MM.1S (cell line): ENCODE data around the gene TRPC1.

Experiments used
- EZH2 ChIP-seq: fragments of 300-600 bp; sonication (generic); optimal IDR thresholded peaks from 2 replicates; pipeline ENCODE3; 2017; ENCODE audit warnings: low read depth, mild to moderate bottlenecking, antibody characterized with exemption, low read length, mixed read lengths
- TF ChIP-seq, protein P1 (sequence below): fragments of 300-600 bp; sonication (generic); IDR thresholded peaks from 2 replicates; pipeline ENCODE4 v1.5.1; 2016; ENCODE audit warnings: antibody characterized with exemption, low read length, mixed read lengths

DNA sequence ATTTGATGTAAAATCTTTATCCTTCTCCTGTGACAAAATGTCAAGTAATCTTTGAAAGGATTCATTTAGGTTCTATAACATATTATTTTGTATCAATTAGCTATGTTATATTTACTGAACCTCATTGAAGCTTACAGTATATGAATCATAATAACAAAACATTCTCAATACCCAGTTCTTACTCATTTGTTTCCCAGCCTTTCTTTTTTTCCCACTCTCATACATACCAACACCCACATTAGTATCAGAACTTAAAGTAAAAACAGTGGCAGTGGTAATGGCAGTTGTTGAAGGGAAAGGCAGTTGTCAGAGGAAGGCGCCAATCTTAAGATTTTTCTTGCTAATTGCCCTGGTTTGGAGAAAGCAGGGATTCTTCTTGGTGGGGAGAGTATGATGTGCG is 33.2 kb upstream of the TRPC1 start:
- TF ChIP-seq, protein P1, sequence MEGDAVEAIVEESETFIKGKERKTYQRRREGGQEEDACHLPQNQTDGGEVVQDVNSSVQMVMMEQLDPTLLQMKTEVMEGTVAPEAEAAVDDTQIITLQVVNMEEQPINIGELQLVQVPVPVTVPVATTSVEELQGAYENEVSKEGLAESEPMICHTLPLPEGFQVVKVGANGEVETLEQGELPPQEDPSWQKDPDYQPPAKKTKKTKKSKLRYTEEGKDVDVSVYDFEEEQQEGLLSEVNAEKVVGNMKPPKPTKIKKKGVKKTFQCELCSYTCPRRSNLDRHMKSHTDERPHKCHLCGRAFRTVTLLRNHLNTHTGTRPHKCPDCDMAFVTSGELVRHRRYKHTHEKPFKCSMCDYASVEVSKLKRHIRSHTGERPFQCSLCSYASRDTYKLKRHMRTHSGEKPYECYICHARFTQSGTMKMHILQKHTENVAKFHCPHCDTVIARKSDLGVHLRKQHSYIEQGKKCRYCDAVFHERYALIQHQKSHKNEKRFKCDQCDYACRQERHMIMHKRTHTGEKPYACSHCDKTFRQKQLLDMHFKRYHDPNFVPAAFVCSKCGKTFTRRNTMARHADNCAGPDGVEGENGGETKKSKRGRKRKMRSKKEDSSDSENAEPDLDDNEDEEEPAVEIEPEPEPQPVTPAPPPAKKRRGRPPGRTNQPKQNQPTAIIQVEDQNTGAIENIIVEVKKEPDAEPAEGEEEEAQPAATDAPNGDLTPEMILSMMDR = no peak
- no peak for TF ChIP-seq EZH2
